GM18498 (cell line): ENCODE measurements around the gene PAPOLG.
"Not testable (repeated sequence)": the region's sequence is repeated elsewhere in the genome, so short reads cannot be mapped to it uniquely, and the experiment has no call there.

Experiments used
- ATAC-seq: cut with Tn5 transposase; IDR thresholded peaks from one replicate; pipeline ENCODE4 v1.9.1; 2021; ENCODE audit warnings: mild to moderate bottlenecking, moderate library complexity; ENCODE audit not compliant: unreplicated experiment

Gene PAPOLG

GRCh38 chr2:60821587-60822302 is 65.7 kb downstream of the PAPOLG start:
- no peak for ATAC-seq

DNA sequence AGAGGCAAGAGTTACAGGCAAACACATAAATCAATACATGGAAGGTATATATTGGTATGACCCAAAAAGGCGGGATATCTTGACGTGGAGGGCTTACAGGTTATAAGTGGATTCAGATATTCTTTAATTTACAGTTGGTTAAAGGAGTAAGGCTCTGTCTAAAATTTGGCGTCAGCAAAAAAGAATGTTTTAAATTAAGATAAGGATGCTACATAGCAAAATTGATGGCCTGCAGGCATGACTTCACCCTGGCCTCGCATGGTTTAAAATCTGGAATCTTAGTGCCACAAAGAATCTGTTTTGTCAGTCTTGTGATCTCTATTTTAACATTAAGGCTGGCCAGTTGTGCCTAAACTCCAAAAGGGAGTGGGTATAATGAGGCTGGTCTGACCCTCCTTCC is 66.9 kb downstream of the PAPOLG start:
- no peak for ATAC-seq

DNA sequence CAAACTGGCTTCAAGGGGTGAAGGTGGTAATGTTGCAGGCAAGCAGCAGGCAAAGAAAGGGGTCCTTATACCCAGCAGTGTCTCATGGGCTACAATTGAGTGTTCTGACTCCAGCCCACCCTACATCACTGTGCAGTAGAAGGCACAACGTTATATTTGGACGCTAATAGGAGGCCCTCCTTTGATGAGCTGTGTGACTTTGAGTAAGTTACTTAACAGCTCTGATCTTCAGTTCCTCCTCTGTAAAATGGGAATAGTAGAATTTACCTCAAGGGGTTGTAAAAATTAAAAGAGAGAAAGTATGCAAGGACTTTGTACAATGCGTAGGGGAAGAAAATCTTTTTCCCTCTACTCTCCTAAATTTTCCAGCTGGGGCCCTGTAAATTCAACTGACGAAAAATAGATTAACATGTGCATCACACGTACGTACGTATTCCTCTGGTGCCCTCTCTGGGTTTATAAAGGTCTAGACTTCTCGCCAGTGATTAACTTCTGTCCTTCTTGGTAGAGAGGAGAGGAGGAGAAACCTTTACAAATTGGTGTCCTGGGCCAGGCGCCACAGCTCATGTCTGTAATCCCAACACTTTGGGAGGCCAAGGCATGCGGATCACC is 67.7 kb downstream of the PAPOLG start:
- ATAC-seq, result no peak

DNA sequence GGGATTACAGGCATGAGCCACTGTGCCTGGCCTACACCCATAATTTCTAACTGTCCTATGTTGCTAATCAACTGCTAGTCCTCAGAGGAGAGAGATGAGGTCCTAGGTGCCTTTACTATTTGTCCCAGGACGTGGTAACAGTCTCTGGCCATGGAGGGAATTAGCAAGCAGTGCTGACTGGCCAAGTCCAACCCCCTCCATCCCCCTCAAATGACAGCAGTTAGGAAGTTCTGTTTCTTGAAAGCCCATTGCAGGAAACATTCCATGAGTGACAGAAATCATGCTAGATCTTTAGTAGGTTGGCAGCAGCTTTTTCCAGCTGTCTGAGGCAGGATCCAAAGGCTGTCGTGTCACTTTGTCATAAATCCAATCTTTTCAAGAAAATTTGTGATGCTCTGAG is 69.6 kb downstream of the PAPOLG start:
- ATAC-seq, result no peak

GRCh38 chr2:60826111-60826510 is 70.0 kb downstream of the PAPOLG start:
- no peak for ATAC-seq

DNA sequence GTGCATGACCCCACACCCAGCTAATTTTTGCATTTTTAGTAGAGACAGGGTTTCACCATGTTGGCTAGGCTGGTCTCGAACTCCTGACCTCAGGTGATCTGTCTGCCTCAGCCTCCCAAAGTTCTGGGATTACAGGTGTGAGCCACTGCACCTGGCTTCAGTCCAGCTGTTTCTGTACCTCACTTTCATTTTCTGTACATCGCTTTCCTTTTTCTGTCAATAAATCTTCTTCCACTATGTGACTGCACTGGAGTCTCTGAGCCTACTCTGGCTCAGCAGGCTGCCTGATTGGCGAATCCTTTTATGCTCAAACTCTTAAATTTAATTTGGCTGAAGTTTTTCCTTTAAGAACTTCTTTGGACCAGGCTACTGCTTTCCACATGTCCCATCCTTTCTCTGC is 70.8 kb downstream of the PAPOLG start:
- ATAC-seq, result not testable (repeated sequence)

- no peak for ATAC-seq
These were observed 71.3 kb downstream of the PAPOLG start for GRCh38 chr2:60827369-60827768.

DNA sequence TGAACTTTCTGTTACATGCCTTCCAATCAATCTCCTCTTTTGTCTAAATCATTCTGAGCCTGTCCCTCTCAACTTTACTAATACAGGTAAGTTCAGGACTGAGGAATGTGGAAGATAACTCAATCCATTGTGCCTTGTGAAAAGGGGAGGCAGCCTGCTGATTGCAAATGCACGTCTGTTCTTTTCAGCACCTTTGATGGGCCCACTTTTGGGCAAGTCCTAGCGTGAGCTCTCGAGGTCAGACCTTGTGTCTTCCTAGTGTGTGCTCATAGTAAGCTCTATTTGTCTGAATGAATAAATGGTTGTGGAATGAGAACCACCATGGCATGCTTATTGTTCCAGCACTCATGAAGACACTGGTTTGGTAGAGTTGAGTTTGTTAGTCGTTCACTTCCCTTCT is 74.9 kb downstream of the PAPOLG start:
- no peak for ATAC-seq

DNA sequence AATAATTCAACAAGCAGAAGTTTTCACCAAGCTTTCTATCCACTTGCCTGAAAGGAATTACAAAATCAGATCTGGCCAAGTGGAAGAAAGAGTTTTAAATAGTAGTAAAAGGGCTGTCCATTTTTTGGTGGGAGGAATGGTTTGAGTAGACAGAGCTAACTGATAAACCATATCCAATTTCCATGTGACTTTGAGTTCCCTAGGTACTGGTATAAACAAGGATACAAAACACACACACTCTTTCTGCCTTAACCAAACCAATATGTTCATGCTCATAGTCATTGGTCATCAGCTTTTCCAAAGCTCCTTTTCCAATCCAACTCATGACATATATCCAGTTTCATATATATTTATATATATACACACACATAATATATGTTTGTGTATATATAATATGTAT is 75.9 kb downstream of the PAPOLG start:
- no peak for ATAC-seq

DNA sequence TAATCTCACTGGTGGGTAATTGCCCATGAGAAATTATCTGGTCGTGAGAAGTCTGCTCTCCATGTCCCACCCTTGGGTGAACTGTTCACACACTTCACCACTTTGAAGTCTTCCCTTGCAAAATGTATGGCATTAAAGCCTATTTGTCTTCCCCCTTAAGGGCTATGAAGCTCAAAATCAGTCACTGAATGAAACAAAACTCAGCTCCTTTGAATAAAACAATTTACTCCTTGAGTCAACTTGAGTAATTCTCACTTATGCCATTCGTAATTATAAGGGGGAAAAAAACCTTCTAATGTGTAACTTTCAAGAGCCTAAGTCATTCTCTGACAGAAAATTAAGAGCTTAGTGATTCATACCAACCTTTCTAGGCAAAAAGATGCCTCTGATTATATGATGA is 76.6 kb downstream of the PAPOLG start:
- ATAC-seq, result no peak

- no peak for ATAC-seq
These were observed 78.2 kb downstream of the PAPOLG start for GRCh38 chr2:60834270-60834717.

DNA sequence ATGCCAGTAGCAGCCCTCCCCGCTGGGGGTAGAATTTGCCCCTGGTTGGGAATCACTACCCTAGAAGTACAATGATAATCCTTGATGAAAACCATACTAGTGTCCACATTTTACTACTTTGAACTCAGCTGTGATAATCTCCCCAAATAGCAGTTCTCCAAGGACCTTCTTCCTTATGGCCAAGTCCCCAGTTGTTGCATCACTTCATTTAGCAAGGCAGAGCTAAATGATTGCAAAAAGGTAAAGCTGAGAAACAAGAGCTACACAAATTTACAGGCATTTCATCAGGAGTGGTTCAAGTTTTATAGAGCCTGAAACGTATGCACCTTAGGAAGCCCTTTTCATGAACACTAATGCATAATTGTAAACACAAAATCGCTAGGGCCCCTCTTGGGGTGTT is 80.4 kb downstream of the PAPOLG start:
- no peak for ATAC-seq

DNA sequence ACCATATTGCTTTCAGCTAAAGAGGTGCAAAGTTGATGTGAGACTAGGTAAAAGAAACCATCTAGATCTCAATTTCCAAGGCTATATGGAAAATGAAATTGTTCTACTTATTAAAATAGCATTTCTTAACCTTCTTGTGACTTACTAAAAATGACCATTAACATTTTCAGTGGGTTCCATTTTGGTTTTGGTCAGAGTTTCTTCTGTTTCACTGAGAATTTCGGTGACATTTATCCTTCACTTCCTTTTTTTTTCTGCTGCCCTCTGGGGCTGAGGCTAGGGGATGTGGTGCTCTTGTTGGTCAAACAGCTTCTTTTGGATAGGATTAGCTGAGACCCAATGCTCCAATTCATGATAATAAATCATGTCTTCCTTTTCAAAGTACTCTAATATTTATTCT is 81.1 kb downstream of the PAPOLG start:
- ATAC-seq, result peak; percentile 33

DNA sequence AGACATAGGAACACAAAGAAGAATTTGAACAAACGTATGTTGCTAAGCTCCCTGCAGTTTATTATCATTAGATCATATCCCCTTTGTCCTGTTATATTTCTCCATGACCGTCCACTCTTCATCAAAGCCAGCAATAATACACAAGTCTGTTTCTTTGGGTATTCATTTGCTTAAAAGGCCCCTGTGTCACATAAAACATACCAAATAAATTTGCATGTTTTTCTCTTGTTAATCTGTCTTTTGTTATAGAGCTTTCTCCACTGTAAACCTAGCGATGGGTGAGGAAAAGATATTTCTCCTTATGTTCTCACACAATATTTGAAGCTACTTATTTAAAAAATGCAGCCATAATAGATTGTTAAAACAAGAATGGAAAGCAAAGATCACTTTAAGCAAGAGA is 82.4 kb downstream of the PAPOLG start:
- ATAC-seq, result no peak

DNA sequence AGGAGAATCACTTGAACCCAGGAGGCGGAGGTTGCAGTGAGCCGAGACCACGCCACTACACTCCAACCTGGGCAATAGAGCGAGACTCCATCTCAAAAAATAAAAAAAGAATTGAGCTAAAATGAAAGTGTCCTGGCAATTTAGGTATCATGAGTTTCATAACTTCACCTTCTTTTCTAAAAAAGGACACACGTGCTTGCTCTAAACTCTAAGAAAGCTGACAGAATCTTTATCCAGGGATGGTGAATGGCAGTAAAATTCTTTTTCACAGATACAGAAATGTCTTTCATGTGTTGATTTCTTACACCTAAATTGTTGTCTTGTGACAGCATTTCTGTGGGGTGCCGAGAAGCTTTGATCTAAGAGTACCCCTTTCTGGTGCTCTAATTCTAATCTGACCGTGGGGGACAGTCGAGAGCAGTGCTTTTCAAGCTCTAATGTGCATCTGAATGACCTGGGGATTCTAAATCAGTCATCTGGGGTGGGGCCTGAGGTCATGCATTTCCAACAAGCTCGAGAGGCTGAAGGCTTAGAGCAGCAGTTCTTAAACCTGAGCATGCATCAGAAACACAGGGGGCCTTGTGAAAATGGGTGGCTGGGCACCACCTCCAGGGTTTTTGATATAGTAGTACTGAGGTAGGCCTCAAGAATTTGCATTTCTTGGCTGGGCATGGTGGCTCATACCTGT is 83.2 kb downstream of the PAPOLG start:
- peak; percentile 48 for ATAC-seq

GRCh38 chr2:60840880-60841279 is 84.8 kb downstream of the PAPOLG start:
- ATAC-seq, result peak; percentile 54

DNA sequence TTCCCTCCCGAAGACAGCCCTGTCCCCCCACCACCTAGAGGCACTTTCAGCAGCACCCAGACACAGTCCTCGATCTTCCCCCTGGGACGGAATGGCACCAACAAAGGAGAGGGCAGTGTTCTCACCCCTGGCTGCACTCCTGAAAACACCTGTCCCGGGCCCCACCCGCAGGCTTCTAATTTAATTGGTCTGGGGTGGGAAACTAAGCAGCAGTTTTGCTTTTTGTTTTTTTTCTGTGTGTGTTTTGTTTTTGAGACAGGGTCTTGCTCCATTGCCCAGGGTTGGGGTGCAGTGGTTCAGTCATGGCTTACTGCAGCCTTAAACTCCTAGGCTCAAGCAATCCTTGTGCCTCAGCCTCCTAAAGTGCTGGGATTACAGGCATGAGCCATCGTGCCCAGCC is 86.9 kb downstream of the PAPOLG start:
- ATAC-seq, result no peak

GRCh38 chr2:60844105-60844504 is 88.0 kb downstream of the PAPOLG start:
- no peak for ATAC-seq

DNA sequence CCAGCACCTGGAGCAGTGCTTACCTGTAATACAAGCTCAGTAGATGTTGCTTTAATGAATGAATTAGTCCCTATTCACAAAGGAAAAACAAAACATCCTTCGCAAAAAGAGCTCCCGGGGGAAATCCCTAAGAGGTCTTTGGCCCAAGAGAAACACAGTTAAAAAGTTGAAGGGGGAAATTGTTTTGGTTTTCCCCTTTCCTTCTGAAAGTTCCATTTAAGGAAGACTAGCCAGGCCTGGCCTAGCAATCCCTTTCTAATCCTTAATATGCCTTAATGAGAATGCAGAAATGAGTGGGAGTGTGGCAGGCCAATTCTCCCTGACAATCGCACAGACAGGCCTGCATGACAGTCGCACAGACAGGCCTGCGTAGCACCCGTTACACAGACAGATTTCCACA is 91.8 kb downstream of the PAPOLG start:
- ATAC-seq, result no peak
